ENCODE results near the gene DMD.
"Not testable (repeated sequence)": the region's sequence is repeated elsewhere in the genome, so short reads cannot be mapped to it uniquely, and the experiment has no call there.

Gene DMD

DNA sequence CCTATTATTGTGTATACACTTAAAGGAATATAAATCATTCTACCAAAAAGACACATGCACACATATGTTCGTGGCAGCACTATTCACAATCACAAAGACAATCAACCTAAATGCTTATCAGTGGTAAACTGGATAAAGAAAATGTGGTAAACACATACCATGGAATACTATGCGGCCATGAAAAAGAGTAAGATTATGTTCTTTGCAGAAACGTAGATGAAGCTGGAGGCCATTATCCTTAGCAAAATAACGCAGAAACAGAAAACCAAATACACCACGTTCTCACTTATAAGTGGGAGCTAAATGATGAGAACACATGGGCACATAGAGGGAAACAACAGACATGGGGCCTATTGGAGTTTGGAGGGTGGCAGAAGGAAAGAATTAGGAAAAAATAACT is 593.2 kb downstream of the DMD start:
- no peak for DNase-seq (ENCODE audit: low read depth in 2 of 2)

DNA sequence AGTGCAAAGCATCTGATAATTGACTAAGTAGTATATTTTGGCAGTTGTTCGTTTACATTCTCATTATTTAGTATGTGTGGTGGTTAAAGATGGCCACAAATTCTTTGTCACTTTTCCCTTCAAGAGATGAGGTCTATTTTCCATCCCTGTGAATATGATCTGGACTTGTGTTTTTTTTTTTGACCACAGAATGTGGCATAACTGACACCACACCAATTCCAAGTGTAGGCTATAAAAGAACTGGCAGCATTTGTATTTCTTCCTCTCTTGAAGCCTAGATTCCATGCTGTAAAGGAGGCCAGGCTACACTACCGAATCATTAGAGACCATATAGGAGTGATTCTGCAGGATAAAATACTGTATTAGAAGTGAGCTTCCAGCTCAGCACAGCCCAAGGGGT is 596.6 kb downstream of the DMD start:
- DNase-seq (ENCODE audit: low read depth in 2 of 2) = no peak

DNA sequence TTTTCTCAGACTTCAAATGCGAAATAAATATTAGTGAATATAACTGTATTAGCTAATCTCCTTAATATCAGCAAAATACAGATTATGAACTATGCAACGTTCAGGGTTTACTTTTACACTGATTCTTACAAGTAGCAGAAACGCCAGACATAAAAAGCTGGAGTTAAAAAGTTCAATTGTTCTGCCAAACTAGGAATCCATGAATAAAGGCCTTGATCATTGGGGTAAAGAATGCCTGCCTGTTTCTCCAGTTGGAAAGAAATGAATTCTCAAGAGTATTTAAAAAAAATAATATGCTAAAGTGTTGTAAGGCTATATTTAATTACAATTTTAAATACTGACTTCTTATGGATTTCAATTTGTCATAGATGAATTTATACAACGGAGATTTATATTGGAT is 612.2 kb downstream of the DMD start:
- DNase-seq (ENCODE audit: low read depth in 2 of 2) = no peak

DNA sequence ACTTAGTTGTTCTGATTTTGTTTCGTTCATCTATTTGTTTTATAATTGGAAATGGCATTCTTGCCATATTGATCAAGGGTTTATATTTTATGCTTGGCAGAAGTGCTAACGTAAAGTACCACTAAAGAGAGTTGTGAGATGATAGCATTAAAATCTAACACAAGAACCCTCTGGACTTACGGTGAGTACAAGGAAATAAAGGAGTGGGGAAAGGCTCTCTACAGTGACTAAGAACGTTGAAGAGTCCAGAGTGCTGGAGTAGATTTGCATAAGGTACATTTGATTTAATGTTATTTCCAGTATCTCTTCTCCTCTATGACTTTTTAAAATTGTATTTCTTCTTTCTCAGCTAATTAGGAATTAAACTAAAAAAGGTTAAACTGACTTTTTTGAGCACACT is 612.6 kb downstream of the DMD start:
- no peak for DNase-seq (ENCODE audit: low read depth in 2 of 2)

DNA sequence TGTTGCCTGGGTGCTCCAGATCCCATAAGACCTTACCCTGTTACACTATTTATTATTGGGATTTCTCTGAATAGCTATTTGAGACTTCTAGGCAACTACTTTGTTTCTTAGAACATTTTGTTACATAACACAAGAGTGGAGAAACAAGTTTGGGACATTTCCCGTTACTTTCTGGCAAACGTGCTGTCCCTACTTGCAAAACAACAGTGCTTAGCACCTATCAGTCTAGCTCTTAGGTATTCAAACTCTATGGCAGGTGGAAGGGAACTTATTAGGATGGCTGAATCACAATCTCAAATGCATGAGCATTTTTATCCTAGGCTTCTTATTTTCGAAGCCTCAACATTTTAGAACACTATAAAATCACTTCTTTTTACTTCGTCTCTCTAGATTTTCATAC is 613.6 kb downstream of the DMD start:
- DNase-seq (ENCODE audit: low read depth in 2 of 2) = no peak

DNA sequence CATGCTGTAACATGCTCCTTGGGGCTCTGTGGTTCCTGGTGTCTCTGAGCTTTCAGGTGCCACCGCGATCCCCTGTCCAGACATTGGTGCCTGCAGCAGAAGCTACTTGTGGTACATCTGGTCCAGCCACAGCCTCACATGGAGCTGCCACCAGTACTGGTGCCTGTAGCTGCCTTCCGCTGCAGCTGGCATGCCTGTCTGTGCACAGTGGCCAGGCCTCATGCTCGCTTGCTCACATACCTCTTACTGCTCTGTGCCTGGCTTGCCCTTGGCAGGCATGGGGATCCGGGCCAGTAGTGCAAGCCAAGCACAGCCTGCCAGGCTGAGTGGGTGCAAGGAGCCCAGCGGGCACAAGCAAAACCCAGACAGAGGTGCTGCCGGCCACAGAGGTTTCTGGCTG is 618.6 kb downstream of the DMD start:
- DNase-seq (ENCODE audit: low read depth in 2 of 2) = no peak

DNA sequence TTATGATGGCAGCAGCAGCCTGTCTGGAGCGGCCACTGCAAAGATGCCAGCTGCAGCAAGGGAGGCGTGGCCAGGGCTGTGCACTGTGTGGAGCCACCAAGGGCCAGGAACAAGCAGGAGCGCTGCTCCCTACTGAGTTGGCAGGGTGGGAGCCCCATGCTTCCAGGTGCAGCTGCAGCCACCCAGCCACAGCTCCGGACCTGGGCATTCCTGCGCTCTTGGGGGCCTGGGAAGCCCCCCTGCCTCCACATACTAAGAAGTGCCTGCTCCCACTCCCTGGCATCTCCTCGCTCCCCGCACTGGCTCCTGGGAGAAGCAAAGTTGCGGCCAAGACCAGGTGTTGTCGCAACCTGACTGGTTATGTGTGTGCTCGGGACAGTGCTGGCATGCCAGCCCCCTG is 619.8 kb downstream of the DMD start:
- DNase-seq (ENCODE audit: low read depth in 2 of 2) = no peak

DNA sequence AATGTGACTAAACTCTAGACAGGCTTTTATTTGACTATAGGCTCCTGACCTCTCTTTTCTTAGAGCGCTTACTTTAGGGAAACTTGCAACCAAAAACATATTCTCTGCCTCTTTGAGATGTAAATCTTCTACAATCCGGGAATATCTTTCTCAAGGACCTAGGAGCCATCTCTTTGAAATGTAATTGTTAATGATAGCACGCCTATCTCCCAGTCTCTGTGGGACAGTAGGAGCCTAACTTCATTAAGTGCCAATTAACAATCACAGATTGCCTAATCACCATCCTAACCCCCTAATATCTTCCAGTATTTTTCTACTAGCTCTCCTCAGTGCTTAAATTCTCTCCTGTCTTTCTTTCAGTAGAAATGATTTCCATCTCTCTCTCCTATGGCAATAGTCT is 628.6 kb downstream of the DMD start:
- DNase-seq (ENCODE audit: low read depth in 2 of 2) = no peak

DNA sequence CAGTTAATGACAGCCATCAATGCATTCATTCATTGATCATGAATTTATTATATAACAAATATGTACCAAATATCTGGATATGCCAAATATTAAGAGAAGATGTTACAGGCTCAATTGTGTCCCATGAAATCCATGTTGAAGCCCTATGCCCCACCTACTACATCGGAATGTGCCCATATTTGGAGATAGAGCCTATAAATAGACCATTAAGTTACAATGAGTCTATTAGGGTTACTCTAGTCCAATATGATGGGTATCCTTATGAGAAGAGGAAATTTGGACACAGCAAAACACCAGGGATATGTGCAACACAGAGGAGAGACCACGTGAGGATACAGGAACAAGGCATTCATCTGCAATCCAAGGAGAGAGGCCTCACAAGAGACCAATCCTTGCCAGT is 634.5 kb downstream of the DMD start:
- no peak for DNase-seq (ENCODE audit: low read depth in 2 of 2)

DNA sequence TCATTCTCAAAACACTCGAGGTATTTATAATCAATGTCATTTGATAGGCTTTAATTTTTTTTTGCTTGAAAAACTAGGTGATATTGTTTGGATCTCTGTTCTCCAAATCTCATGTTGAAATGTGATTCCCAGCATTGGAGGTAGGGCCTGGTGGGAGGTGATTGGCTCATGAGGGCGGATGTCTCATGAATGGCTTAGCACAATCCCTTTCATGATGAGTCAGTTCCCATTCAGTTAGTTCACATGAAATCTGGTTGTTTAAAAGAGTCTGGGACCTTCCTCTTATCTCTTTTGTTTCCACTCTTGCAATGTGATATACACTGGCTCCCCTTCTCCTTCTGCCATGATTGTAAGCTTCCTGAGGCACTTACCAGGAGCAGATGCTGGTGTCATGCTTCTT is 638.7 kb downstream of the DMD start:
- no peak for DNase-seq (ENCODE audit: low read depth in 2 of 2)

DNA sequence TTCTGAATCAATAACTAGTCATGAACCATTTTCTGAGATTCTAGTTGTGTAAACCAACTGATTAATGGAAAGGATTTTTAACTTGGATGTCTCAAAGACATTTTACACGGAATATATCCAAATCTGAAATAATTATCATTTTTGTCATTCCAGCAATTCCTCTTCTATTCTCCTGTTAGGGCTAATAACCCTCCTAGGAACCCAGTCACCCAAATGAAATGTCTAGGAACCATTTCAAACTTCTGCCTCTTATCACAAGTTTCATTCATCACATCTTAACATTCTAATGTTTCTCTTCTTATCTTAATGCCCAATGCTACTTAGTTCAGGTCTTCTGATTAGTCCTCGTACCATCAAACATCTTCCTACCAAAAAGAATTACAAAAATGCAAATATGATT is 639.8 kb downstream of the DMD start:
- DNase-seq (ENCODE audit: low read depth in 2 of 2) = no peak

DNA sequence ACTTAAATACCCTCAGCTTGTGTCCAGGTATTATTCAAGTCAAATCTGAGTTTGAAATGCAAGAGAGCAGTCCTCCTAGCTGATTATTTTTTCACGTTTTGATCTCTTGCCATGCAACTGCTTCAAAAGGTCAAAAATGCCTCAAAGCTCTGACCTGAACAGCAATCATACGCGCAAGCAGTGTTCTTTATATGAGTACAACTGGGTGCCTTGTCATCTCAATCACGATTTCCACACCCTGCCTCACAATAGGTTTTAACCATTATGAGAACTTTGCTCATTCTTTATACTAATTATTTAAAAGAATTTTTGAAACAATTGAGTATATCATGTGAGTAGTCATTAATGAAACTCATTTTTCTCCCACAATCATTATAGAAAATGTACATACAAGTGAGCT is 649.1 kb downstream of the DMD start:
- DNase-seq (ENCODE audit: low read depth in 2 of 2) = no peak

DNA sequence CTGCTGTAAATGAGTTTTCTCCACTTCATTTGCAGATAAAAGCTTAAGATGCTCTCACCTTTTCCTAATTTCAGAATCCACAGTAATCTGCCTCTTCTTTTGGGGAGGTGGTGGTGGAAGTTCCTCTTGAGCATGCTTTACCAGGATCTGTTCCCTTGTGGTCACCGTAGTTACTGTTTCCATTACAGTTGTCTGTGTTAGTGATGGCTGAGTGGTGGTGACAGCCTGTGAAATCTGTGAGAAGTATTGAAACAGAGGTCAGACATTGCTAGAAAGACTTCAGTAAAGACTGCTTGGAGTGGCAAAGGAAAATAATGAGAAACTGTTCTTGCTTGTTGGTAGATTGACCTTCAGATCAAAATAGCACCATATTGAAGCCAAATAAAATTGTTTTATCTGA is 666.2 kb downstream of the DMD start:
- no peak for DNase-seq (ENCODE audit: low read depth in 2 of 2)

DNA sequence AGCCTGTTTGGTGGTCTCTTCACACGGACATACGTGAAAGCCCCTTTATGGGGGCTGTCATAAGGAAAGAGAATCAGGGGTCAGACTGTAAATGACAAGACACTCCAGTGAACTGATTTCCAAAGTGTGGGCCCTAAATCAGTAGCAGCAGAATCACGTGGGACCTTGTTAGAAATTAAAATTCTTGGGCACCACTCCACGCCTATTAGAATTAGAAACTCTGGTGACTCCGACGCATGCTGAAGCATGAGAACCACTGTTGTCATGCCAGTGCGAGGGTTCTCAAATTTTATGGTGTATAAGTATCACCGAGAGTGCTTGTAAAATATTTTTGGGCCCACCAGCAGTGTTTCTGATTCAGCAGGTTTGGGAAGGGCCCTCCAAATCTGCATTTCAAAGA is 672.8 kb downstream of the DMD start:
- DNase-seq (ENCODE audit: low read depth in 2 of 2) = no peak

DNA sequence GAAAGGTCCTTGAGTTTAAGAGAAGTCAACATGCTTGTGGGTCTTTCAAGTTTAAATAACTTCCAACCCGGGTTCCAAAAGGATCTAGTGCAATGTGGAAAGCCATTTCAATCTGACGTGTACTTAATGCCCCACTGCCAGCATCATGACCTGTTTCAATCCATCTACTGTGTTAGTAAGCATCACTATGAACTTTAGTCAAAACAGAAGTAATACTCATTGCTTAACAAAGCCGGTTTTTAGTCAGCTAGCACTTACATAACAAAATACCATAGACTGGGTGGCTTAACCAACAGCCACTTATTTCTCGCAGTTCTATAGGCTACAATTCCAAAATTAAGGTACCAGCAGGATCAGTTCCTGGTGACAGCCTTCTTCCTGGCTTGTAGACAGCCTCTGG is 677.5 kb downstream of the DMD start:
- no peak for DNase-seq (ENCODE audit: low read depth in 2 of 2)

DNA sequence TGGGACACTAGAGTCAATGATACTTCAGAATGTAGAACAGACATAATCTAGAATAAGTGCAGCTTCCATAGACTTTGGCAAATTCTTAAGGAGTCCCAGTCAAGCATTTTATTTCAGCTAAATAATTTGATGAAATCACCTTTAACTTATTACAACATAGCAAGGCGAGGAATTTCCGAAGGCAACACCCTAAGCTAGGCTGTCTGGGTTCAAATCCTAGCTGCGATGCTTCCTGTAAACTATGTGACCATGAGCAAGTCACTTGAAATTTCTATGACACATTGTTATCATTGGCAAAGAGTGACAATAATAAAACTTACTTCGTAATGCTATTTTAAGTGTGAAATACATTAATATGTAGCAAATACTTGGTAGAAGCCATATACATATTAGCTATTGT is 679.1 kb downstream of the DMD start:
- no peak for DNase-seq (ENCODE audit: low read depth in 2 of 2)

DNA sequence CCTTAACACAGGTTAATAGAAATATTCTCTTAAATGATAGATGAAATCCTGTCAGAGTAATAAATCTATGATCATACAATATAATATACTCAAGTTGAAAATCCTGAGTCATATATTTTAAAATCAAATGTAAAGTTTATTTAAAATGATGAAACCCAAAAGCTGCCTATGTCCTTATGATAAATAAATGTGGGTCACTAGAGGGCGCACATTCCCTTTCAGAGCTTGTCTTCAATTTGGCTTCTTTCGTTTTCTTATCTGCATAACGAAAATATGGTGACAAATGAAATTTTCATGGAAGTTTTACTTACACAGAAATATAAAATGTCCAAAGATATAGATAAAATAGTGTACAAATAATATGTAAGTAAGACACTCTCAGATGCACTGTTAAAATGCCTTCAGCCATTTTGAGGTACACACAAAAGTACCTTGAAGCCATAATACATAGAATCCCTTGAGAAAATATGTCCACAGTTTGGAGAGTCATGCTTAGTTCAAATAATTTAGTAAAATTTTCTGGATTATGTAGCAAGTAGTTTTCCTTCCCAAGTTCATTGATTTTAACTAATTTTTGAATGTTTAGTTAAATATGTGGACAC is 680.4 kb downstream of the DMD start:
- no peak for DNase-seq (ENCODE audit: low read depth in 2 of 2)

DNA sequence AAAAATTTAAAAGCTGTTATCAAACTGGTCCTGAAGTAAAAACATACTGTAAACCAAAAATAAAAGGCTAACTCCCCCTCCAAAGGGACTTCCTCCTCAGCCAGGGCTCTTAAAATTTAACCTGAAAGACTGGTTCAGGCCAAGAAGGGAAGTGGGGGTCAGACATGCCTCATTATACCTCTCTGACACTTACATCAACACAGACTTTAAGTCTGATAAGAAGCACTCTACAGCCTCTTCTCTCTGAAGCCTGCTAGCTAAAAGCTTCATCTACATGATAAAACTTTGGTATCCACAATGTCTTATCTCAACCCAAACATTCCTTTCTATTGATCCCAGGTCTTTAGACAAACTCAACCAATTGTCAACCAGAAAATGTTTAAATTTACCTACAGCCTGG is 682.9 kb downstream of the DMD start:
- DNase-seq (ENCODE audit: low read depth in 2 of 2) = not testable (repeated sequence)

DNA sequence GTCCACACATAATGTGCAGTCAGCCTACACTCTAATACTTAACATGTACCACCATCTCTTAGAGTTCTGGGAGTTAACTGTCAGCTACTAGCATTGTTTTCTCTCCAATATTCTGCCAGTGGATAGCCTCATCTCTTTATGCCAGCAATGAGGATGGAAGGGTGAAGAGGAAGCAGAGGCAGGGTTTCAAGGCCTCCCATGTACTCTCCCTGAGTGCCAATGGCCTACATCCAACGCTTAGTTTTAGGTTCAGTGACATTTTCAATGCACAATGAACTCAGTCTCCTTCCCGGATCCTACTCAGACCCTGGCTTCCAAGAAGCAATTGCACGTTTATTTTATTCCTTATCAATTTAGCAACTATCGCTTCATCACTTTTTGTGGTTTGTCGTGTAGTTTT is 686.1 kb downstream of the DMD start:
- DNase-seq (ENCODE audit: low read depth in 2 of 2) = no peak

DNA sequence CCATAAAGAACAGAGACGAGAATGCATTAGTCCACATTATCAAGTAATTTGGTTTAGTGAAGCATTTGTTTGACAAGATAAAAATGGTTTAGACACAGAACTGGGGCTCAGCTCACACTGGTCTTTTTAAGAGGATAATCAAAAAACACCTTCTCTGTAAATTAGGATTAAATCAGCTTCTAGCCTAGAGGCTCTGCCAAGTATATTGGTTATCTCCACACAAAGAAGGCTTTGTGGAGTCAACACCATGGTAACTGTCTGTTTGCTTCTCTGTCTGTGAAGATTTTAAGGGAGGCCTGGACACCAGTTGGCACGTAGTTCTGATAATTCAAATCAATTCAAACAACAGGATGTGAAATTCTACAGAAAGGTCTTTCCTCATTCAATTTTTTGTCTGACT is 687.0 kb downstream of the DMD start:
- DNase-seq (ENCODE audit: low read depth in 2 of 2) = no peak

DNA sequence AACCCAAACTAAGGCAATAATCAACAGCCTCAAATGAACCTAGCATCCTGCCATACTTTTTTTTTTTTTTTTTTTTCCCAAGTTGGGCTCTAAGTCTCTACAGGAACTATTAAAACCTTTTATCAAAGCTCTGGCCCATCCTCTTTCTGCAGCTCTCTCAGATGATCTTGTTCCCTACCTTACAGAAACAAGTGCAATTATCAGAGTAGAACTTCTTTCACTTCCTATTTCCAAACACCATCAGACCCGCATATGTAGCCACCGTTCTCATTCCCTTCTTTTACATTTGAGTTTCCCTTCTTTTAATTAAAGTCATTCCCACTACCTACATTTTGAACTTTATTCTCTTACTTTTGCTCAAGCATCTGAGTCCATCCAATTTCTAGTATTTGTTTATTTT is 690.6 kb downstream of the DMD start:
- DNase-seq (ENCODE audit: low read depth in 2 of 2) = no peak

DNA sequence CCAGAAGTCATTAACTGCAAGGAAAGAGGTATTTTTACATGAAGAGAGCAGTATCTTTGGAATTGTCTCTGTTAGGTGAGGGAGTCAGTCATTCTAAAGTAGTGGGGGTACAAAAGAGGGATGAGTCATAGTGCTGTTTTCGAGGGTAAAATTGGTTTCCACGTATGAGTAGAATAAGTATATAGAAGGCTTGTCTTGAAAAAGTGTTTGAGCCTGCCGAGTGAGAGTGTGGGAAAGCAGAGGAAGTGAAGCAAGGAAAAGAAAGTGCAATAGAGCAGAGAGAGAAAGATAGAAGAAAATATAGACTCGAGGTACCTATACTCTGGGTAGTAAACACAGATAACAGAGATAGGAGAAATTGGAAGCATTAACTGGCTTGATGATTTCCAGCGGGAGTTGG is 696.4 kb downstream of the DMD start:
- DNase-seq (ENCODE audit: low read depth in 2 of 2) = no peak

DNA sequence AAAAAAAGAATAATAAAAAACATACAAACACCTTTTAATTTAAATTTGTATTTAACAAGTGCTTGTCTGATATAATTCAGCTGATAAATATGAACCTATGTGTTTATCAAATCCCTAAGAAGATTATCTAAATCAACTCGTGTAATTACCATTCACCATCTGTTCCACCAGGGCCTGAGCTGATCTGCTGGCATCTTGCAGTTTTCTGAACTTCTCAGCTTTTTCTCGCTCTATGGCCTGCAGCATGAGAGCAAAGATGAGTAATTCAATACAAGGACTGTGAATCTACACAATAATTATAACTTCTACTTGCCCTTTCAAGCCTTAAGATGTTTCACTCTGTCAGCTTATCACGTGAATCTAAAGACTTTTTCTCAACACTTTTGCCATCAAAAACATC is 709.7 kb downstream of the DMD start:
- no peak for DNase-seq (ENCODE audit: low read depth in 2 of 2)

DNA sequence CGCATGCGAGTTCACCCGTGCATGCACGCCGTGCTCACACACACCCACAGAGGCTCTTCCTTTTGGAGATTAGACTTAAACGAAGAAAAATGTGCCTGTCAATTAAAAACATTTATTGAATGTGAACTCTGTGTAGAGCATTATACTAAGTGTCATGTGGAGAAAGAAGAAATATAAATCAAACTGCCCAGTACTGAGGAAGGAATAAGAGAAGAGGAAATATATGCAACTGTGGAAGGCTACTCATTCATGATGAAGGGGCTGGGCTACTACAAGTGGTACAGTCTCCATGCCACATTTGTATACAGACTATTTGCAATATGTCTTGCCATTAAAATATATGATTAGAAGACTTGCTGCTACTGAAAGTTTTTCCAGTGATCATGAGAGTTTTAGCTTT is 714.7 kb downstream of the DMD start:
- no peak for DNase-seq (ENCODE audit: low read depth in 2 of 2)

DNA sequence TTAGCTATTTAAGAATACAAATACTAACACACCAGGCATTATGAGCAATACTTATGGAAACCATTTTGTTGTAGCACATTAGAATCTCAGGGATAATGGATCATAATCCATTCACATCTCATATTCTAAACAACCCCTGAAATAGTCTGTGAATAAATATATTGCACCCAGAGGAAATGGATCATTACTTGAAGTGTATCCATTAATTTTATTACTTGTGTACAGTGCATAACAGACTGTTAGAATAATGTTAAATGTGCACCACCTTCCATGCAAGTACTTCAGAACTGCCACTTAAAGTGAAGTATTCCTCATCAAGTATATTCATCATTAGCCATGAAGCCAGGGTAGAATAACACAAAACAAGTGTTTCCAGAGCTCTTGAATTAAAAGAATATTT is 715.5 kb downstream of the DMD start:
- no peak for DNase-seq (ENCODE audit: low read depth in 2 of 2)

Measured in stimulated activated CD4-positive, alpha-beta T cell treated with anti-CD3 and anti-CD28 coated beads, Interleukin-1b, Interleukin-23, amount 100 ng/mL, for 1 hour (primary cell).